GM18858 (cell line): Measurements from ENCODE around the gene TMEM165.

Experiments
- ATAC-seq: cut with Tn5 transposase; IDR thresholded peaks from one replicate; pipeline ENCODE4 v1.9.1; 2021; ENCODE audit not compliant: unreplicated experiment

The TMEM165 gene

GRCh38 chr4:55405073-55405472 lies 9.3 kb downstream of the TMEM165 start:
- ATAC-seq, result no peak

- no peak for ATAC-seq
Measured at GRCh38 chr4:55406545-55406944, 10.8 kb downstream of the TMEM165 start.

- no peak for ATAC-seq
Measured at GRCh38 chr4:55407119-55407518, 11.4 kb downstream of the TMEM165 start.

DNA sequence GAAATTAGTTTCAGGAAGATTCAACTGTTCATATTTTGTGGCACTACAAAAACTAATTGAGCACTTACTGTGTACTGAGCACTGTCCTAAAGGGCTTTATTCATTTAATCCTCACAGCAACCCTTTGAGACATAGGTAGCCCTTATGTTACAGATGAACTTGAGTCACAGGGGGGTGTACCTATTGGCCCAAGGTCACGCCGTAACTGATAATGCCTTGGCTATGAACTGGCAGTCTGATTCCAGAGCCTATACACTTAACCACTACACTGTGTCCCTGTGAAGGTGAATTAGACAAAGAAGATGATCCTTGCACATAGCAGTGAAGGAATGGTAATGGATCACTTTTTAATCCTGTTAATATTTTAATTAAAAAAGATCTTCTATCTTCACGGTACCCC lies 12.0 kb downstream of the TMEM165 start:
- ATAC-seq, result no peak

DNA sequence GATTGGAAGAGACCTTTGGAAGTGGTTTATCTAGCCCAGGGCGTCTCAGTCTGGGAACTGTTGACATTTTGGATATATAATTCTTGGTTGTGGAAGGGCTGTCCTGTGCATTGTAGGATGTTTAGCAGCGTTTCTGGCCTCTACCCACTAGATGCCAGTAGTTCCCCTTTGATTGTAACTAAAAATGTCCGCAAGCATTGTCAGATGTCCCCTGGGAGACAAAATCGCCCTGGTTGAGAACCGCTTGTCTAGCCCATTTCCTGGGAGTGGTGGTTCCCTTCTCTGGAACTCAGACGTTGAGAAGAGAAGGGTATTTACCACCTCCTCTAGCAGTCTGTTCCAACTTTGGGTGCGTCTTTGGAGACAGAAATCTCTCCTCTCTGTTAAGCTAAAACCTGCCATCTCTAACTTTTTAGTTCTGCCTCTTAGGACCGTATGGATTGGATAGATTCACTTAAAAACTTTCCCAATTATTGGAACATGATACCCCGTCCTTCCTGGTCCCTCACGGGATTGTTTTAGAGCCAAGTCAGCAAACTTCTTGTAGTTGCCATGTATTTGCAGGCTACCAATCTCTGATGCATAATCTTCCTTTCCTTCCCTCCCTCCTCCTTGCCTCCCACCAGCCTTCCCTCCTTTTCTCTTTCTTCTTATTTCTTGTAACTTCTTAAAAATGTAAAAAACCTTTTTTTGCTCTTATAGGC lies 13.9 kb downstream of the TMEM165 start:
- ATAC-seq, result peak; percentile 72

DNA sequence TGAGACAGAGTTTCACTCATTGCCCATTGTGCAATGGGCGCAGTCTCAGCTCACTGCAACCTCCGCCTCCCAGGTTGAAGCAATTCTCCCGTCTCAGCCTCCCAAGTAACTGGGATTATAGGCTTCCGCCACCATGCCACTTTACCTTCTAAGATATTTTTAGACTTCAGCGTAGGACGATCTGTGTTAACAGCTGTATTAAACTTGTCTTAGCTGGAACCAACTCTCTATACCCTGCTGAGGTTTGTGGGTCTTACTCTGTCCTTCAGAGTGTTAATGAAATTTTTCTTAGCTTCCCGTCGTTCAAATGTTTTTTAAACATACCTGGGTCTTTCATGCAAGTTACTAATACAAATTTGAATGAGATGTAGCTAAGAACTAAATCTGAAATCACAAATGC lies 14.7 kb downstream of the TMEM165 start:
- no peak for ATAC-seq

DNA sequence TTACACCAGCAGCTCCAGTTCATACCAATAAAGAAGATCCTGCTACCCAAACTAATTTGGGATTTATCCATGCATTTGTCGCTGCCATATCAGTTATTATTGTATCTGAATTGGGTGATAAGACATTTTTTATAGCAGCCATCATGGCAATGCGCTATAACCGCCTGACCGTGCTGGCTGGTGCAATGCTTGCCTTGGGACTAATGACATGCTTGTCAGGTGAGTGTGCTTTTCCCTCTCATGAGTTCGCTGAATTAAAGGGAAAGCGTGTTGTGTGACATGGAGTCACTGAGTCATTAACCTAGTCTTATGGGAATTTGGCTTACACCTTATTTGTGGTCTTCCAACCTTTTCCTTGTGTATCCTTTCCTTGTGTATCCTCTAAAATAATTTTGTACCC lies 15.9 kb downstream of the TMEM165 start:
- no peak for ATAC-seq

DNA sequence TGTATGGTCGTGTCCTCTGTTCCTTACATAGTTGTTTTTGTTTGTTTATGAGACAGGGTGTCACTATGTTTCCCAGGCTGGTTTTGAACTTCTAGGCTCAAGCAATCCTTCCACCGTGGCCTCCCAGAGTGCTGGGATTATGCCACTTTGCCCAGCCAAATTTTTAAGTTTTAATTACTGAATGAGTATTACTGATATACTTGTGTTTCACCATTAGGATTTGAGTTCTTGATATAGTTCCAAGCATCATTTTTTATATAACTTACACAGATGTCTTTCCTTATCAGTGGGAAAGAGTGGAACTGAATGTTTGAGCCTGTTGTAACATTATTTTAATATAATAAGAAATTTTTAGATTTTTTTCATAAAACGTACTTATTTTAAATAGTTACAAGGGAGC lies 20.4 kb downstream of the TMEM165 start:
- ATAC-seq, result no peak

- ATAC-seq, result no peak
Measured at GRCh38 chr4:55424791-55425190, 29.0 kb downstream of the TMEM165 start.

GRCh38 chr4:55431710-55432336 lies 36.1 kb downstream of the TMEM165 start:
- ATAC-seq, result no peak

DNA sequence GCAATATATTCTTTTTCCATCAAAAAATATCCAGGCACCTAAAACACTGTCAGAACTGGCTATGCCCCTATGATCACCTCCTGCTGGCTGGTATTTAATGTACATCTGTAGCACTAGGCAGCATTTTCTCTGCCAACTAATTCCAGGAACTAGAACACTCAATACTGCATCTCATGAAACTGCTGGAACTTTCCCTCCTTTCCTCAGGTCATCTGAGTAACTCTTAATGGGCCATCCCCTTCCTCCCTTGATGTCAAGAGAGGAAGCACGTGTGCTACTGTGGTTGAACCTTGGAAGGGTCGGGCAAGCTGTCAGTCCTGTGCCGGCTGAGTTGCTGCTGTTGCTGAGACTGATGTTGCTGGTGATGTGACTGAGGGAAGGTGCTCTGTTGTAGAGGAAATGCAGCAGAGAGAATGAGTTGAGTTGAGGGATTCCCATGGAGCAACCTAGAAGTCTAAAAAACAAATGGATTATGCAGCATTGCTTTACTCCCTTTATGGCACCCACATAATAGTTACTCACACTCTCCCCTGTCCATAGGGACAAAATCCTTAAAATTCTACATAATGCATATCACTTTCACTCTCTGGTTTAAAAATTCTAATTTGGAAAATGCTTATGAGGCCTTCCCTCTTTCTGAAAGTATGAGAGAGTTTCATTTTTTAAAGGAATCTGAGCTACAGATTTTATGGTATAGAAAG lies 39.5 kb downstream of the TMEM165 start:
- peak; percentile 78 for ATAC-seq

- ATAC-seq, result no peak
Measured at GRCh38 chr4:55437356-55437796, 41.6 kb downstream of the TMEM165 start.

DNA sequence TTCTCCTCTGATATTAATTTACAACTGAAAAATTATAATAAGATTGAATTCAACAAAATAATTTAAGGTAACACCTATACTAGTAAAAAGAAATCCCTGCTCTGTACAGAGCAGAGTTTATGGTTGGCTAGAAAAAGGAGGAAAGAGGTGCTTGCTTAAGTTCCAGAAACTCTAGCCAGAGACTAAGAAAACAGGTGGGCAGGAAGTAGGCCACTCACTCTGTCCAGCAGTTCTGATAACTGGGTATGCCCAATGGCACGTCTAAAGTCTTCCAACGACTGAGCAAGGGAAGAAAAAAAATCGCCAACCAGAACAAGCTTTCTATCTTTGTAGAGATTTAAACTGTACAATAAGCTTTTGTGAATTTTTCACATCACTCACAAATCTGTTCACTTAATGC lies 42.1 kb downstream of the TMEM165 start:
- no peak for ATAC-seq

DNA sequence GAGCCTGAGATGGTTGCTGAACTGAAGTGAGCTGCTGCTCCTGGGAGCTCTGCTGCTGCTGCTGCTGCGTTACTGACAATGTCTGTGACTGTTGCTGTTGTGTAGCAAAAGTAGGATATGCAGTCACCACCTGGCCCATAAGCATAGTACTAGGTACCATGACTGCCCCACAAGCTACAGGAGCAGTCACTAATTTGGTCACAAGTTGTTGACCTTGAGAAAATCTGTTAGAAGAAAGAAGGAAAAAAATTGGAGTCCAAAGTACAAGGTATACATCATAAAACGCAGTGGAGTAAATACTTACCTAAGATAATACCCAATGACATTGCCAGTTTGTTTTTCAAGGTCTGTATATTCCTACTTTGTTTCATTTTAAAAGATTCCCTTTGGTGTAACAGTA lies 42.6 kb downstream of the TMEM165 start:
- no peak for ATAC-seq

- no peak for ATAC-seq
Measured at GRCh38 chr4:55439023-55439422, 43.3 kb downstream of the TMEM165 start.

DNA sequence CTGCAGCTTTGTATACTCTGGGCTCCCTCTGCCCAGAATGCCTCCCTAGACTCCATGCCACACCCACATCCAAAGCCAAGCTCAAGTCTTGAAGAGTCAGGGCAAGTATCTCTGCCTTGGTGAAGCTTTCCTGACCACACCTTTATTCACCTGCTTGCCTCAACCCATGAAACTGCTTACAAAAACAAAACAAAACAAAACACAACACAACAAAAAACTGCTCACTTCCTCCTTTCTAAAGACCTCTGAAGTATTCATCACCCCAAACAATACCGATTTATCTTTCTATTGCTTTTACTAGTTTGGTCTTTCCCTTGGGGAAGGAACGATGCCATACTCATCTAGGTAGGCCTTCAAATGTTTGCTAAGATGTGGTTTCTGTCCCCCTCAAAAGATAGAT lies 45.0 kb downstream of the TMEM165 start:
- no peak for ATAC-seq

DNA sequence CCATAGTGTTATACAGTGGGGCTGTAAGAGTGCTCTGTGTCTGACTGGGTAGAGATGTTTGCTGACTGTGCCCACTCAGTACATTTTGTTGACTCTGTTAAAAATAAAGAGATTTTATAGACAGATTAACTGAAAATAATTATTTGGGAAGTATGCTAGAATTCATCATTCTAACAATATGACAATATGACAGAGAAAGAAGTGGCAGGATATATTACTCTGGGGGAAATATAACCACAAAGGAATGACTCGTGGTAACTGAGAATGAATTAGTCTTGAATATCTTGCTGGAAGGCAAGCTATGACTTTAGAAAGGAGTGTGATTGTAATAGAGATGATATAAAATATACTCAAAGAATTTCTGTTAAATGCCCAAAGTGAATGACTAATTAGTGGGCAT lies 46.8 kb downstream of the TMEM165 start:
- no peak for ATAC-seq

DNA sequence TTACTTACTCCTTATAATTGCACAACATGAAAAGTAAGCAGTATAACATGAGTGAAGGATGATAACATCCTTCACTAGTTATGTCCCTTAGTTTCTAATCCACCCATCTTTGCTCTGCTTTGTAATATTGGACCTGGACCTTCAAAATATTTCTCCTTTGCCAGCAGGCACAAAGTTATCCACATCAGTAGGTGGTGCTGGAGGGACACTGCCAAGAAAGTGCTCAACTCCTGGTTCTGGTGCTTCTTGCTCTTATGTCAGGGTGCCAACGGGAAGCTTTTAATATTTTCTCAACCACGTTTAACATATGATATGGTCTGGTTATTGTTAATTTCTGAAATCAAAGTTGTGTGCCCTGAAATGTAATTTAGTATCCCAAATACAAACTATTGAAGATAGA lies 49.1 kb downstream of the TMEM165 start:
- ATAC-seq, result no peak

DNA sequence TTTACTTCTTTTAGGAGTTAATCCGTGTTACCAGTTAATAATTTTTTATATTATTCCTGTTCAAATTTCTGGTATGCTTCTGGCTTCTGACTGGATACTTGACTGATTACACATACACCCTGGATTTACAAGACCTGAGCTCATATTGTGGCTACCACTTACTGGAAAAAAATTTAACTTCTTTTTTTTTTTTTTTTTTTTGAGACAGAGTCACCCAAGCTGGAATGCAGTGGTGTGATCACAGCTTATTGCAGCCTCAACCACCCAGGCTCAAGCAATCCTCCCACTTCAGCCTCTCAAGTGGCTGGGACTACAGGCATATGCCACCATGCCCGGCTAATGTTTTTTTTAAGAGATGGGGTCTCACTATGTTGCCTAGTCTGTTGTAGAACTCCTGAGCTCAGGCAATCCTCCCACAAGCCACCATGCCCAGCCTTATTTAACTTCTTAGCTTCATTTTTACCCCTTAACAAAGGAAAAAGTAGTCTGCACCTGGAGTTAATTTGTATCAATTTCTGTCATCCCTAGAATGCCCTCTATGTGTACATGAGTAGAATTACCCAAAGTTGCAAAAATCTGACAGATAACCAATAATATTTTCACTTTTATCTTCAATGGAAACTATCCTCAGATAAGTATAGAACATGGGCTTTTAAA lies 50.3 kb downstream of the TMEM165 start:
- no peak for ATAC-seq

- ATAC-seq, result no peak
Measured at GRCh38 chr4:55446578-55446922, 50.8 kb downstream of the TMEM165 start.

DNA sequence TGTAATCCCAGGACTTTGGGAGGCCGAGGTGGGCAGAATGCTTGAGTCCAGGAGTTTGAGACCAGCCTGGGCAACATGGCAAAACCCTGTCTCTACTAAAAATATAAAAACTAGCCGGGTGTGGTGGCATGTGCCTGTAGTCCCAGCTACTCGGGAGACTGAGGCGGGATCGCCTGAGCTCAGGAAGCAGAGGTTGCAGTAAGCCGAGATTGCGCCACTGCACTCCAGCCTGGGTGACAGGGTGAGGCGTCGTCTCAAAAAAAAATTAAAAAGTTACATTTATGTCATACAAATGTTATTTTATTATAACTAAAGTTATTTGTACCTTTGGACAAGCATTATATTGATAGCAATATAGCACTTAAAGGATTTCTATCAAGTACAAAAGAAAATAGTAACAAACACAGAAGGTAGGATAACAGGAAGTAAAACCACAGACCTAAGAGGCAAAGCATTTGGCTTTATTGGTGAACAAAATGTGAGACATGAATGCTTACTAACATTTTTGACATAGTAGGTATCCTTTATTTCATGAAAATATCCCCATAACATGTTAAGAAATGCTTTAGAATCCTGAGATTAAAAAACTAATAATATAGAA lies 51.5 kb downstream of the TMEM165 start:
- ATAC-seq, result no peak
